ENCODE results near the gene RGS5.

DNA sequence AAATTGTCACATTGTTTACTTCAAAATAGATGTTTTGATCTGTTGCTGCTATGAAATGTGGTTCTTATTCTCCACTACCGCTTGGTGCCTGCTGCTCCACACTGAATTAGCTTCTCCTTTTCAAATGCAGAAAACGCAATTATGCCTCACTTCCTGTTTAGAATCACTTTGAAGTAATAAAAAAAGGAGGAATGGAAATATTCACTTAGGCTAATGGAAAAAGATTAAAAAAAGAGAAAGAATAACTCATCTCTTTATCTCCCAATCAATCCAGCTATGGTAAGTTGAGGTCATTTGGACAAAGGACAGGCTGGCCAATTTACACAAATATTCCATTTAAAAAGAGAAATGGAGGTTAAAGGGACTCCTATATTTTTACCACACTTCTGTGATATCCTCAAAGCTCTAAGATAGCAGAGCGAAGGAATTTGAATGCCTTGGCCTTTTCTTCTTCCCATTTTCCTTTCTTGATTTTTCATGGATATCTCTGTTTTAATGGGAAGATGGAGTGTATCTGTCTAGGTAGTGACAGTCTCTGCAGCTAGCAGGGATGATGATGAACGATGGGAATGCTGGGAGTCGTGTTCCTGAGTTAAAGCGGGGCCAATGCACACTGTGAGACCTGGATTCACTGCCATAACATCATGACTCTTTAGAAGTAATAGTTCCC, 35.7 kb downstream of the RGS5 start:
- TF ChIP-seq TAF1 (conservative IDR thresholded peaks at IDR 0.05) = no peak
- no peak for TF ChIP-seq CTCF (IDR thresholded peaks at IDR 0.05; ENCODE audit: low read depth, low read length, missing input control)
- TF ChIP-seq RAD21 (IDR thresholded peaks at IDR 0.05) = no peak
- TF ChIP-seq, protein P1, sequence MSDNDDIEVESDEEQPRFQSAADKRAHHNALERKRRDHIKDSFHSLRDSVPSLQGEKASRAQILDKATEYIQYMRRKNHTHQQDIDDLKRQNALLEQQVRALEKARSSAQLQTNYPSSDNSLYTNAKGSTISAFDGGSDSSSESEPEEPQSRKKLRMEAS (IDR thresholded peaks at IDR 0.05) = no peak
- no peak for TF ChIP-seq EGR1 (IDR thresholded peaks at IDR 0.05; ENCODE audit: low read depth in 2 of 2)
- TF ChIP-seq RXRA (IDR thresholded peaks at IDR 0.05) = no peak
- TF ChIP-seq SP1 (IDR thresholded peaks at IDR 0.05) = no peak
- no peak for TF ChIP-seq REST (IDR thresholded peaks at IDR 0.05)
- no peak for TF ChIP-seq YY1 (IDR thresholded peaks at IDR 0.05)
- TF ChIP-seq JUND (IDR thresholded peaks at IDR 0.05) = no peak
- TF ChIP-seq GABPA (IDR thresholded peaks at IDR 0.05 in 1 of 2, conservative IDR thresholded peaks at IDR 0.05 in 1 of 2) = no peak

Data from liver (tissue), 3 donors.